Ishikawa (cell line): ENCODE data around the gene MAD1L1.

ENCODE experiments used
- CEBPB ChIP-seq: IDR thresholded peaks from 2 replicates; pipeline ENCODE4 v1.6.1; 2012
- CREB1 ChIP-seq: IDR thresholded peaks from 2 replicates; pipeline ENCODE4 v1.6.1; 2012; ENCODE audit warnings: low read depth
- EGR1 ChIP-seq: IDR thresholded peaks from 2 replicates; pipeline ENCODE4 v1.6.1; 2012
- EP300 ChIP-seq: IDR thresholded peaks from 2 replicates; pipeline ENCODE4 v1.6.1; 2012; ENCODE audit warnings: borderline replicate concordance
- MAX ChIP-seq: IDR thresholded peaks from 2 replicates; pipeline ENCODE4 v1.6.1; 2012
- NFIC ChIP-seq: IDR thresholded peaks from 2 replicates; pipeline ENCODE4 v1.6.1; 2012
- RAD21 ChIP-seq: IDR thresholded peaks from 2 replicates; pipeline ENCODE4 v1.6.1; 2012; ENCODE audit warnings: low read depth
- TAF1 ChIP-seq: IDR thresholded peaks from 2 replicates; pipeline ENCODE4 v1.6.1; 2012; ENCODE audit warnings: low read depth, mild to moderate bottlenecking
- TCF12 ChIP-seq: IDR thresholded peaks from 2 replicates; pipeline ENCODE4 v1.6.1; 2012; ENCODE audit warnings: low read depth
- TEAD4 ChIP-seq: IDR thresholded peaks from 2 replicates; pipeline ENCODE4 v1.6.1; 2012
- USF1 ChIP-seq: IDR thresholded peaks from 2 replicates; pipeline ENCODE4 v1.6.1; 2012
- YY1 ChIP-seq: IDR thresholded peaks from 2 replicates; pipeline ENCODE4 v1.6.1; 2012; ENCODE audit warnings: low read depth
- ZBTB7A ChIP-seq: IDR thresholded peaks from 2 replicates; pipeline ENCODE4 v1.6.1; 2012; ENCODE audit warnings: low read depth
- TF ChIP-seq, protein P1 (sequence below): IDR thresholded peaks from 2 replicates; pipeline ENCODE4 v1.6.1; 2012; ENCODE audit warnings: low read depth, mild to moderate bottlenecking

DNA sequence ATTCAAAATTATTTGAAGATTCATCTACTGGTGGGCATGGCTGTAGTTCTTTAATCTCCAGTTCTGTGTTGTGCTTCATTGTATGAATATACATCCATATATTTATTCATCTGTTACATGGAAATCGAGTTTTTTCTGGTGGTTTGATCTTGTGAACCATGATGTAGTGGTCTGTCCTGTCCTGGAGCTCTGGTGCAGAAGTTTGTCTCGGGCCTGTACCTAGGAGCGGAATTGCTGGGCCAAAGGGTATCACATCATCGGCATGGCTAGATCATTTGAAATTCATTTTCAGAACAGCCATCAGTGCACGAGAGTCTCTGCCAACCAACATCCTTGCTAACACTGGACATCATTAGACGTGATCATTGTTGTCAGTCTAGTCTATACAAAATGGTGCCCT is 455.6 kb downstream of the MAD1L1 start:
- TF ChIP-seq YY1 = no peak
- no peak for TF ChIP-seq USF1
- TF ChIP-seq TCF12 = no peak
- TF ChIP-seq, protein P1, sequence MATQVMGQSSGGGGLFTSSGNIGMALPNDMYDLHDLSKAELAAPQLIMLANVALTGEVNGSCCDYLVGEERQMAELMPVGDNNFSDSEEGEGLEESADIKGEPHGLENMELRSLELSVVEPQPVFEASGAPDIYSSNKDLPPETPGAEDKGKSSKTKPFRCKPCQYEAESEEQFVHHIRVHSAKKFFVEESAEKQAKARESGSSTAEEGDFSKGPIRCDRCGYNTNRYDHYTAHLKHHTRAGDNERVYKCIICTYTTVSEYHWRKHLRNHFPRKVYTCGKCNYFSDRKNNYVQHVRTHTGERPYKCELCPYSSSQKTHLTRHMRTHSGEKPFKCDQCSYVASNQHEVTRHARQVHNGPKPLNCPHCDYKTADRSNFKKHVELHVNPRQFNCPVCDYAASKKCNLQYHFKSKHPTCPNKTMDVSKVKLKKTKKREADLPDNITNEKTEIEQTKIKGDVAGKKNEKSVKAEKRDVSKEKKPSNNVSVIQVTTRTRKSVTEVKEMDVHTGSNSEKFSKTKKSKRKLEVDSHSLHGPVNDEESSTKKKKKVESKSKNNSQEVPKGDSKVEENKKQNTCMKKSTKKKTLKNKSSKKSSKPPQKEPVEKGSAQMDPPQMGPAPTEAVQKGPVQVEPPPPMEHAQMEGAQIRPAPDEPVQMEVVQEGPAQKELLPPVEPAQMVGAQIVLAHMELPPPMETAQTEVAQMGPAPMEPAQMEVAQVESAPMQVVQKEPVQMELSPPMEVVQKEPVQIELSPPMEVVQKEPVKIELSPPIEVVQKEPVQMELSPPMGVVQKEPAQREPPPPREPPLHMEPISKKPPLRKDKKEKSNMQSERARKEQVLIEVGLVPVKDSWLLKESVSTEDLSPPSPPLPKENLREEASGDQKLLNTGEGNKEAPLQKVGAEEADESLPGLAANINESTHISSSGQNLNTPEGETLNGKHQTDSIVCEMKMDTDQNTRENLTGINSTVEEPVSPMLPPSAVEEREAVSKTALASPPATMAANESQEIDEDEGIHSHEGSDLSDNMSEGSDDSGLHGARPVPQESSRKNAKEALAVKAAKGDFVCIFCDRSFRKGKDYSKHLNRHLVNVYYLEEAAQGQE = no peak
- TF ChIP-seq CREB1 = no peak
- TF ChIP-seq TAF1 = no peak
- TF ChIP-seq EP300 = no peak
- TF ChIP-seq EGR1 = no peak
- TF ChIP-seq RAD21 = no peak
- TF ChIP-seq NFIC = no peak
- TF ChIP-seq TEAD4 = no peak
- TF ChIP-seq CEBPB = no peak
- TF ChIP-seq MAX = no peak
- TF ChIP-seq ZBTB7A = no peak
